HG03558 (cell line): ENCODE data around the gene KCND3.

ENCODE experiments used
- ATAC-seq: cut with Tn5 transposase; IDR thresholded peaks from one replicate; pipeline ENCODE4 v1.9.1; 2021; ENCODE audit warnings: moderate number of reproducible peaks; ENCODE audit not compliant: unreplicated experiment; ENCODE audit errors: extremely low read depth

Gene KCND3

GRCh38 chr1:111737216-111738132 is 252.0 kb downstream of the KCND3 start:
- ATAC-seq = no peak

GRCh38 chr1:111736548-111737215 is 252.8 kb downstream of the KCND3 start:
- no peak for ATAC-seq

GRCh38 chr1:111735858-111736544 is 253.5 kb downstream of the KCND3 start:
- no peak for ATAC-seq

GRCh38 chr1:111735321-111735720 is 254.1 kb downstream of the KCND3 start:
- no peak for ATAC-seq

- ATAC-seq = no peak
Measured at GRCh38 chr1:111734856-111735255, 254.6 kb downstream of the KCND3 start.

- no peak for ATAC-seq
Measured at GRCh38 chr1:111734426-111734825, 255.0 kb downstream of the KCND3 start.

- no peak for ATAC-seq
Measured at GRCh38 chr1:111733992-111734341, 255.5 kb downstream of the KCND3 start.

GRCh38 chr1:111733183-111733991 is 256.1 kb downstream of the KCND3 start:
- no peak for ATAC-seq

- no peak for ATAC-seq
Measured at GRCh38 chr1:111732718-111733117, 256.8 kb downstream of the KCND3 start.

- ATAC-seq = no peak
Measured at GRCh38 chr1:111731956-111732355, 257.5 kb downstream of the KCND3 start.

- no peak for ATAC-seq
Measured at GRCh38 chr1:111730706-111731105, 258.8 kb downstream of the KCND3 start.

- no peak for ATAC-seq
Measured at GRCh38 chr1:111729946-111730681, 259.4 kb downstream of the KCND3 start.

GRCh38 chr1:111729271-111729921 is 260.1 kb downstream of the KCND3 start:
- no peak for ATAC-seq

GRCh38 chr1:111727056-111727455 is 262.4 kb downstream of the KCND3 start:
- ATAC-seq = no peak

GRCh38 chr1:111725192-111725591 is 264.3 kb downstream of the KCND3 start:
- no peak for ATAC-seq

- ATAC-seq = no peak
Measured at GRCh38 chr1:111723871-111724270, 265.6 kb downstream of the KCND3 start.

GRCh38 chr1:111723091-111723806 is 266.2 kb downstream of the KCND3 start:
- no peak for ATAC-seq

GRCh38 chr1:111720977-111721786 is 268.3 kb downstream of the KCND3 start:
- no peak for ATAC-seq
